H1 (cell line): Measurements from ENCODE around the gene LRRC28. TPM values are rescaled to one million over a fixed set of nuclear protein-coding genes. Genes with fewer than 3 reads are reported as not detected.

Source experiments
- polyA plus RNA-seq, 7 experiments: library from polyadenylated mRNA; depleted of rRNA in 3 of 7; stranded (reverse) in 5 of 7; unstranded in 2 of 7; fragments of >200 nt in 5 of 7; fragments of 200-250 nt in 2 of 7; gene quantifications; 1 replicate in 5 of 7; 2 replicates in 1 of 7; 4 replicates in 1 of 7; pipeline versions ENCODE4 v1.2.1 to v1.2.3, GENCODE V29; 2011 to 2013; ENCODE audit warnings: missing spikeins in 2 of 7, mixed read lengths in 2 of 7
- total RNA-seq: library from RNA; stranded (reverse); fragmentation: NEBNext Ultra II Directional; extraction: Animal tissue kit (Norgen Biotek cat#: 25700); gene quantifications from 2 replicates; pipeline ENCODE4 v1.2.1, GENCODE V29; 2021
- TF ChIP-seq, protein P1 (sequence below): IDR thresholded peaks from 2 replicates; pipeline ENCODE4 v1.6.1; 2012; ENCODE audit warnings: low read length, inconsistent platforms

LRRC28 gene
- total and polyA plus RNA-seq, 2 of the 8 experiments (the other 6 are each of a cell fraction or from before 2014, with no cell fraction given), result 20.2 to 23.3 TPM

DNA sequence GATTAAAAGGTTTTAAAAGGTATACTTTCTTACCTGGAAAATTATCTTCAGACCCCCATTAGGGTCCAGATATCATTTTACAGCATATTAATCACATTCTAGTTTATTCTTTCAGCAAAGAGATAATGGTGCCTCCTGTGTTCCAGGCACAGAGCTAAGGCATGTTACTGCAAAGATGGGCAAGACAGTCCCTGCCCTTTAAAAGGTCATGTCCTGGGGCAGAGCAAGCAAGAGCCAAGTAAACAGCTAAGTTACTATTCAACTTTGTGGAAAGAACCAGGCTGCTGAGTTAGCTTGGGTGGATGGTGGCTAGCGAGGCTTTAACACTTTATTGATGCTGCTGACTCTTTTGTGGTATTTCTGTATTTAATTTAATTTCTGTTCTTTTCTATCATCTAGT, 75.0 kb downstream of the LRRC28 start (continued):
- TF ChIP-seq, protein P1, sequence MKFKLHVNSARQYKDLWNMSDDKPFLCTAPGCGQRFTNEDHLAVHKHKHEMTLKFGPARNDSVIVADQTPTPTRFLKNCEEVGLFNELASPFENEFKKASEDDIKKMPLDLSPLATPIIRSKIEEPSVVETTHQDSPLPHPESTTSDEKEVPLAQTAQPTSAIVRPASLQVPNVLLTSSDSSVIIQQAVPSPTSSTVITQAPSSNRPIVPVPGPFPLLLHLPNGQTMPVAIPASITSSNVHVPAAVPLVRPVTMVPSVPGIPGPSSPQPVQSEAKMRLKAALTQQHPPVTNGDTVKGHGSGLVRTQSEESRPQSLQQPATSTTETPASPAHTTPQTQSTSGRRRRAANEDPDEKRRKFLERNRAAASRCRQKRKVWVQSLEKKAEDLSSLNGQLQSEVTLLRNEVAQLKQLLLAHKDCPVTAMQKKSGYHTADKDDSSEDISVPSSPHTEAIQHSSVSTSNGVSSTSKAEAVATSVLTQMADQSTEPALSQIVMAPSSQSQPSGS, result no peak
